HFF-Myc (cell line): ENCODE measurements around the gene SAMD1.
"Not testable (repeated sequence)": the region's sequence is repeated elsewhere in the genome, so short reads cannot be mapped to it uniquely, and the experiment has no call there.

Experiments used
- DNase-seq: peaks from one replicate; pipeline ENCODE4 v3.0.0-alpha.2; 2011; ENCODE audit warnings: low read depth; ENCODE audit errors: extremely low read depth
- H3K4me3 ChIP-seq: replicated peaks from 2 replicates; pipeline ENCODE4 v1.5.1; 2011; ENCODE audit warnings: low read depth, mild to moderate bottlenecking, control low read depth, low read length
- CTCF ChIP-seq: IDR thresholded peaks from 2 replicates; pipeline ENCODE4 v1.5.1; 2012; ENCODE audit warnings: mild to moderate bottlenecking, low read depth, low read length, control low read depth; ENCODE audit errors: missing control alignments

SAMD1 gene

DNA sequence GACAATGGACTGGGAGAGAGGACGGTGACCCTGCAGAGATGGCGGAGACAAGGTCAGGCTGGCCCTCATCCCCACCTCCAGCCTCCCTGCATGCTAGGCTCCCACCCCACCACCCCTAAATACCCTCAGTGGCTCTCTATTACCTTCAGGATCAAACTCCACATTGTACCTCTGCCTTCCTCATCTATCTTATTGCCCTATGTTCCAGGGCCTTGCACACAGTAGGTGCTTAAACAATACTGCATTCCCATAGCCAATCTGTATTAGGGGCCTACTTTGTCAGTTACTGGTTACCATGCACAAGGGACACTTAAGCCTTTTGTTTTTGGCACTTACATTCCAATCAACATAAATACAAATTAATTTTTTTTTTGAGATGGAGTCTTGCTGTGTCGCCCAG, 35.2 kb downstream of the SAMD1 start:
- DNase-seq: no peak

GRCh38 chr19:14054721-14055120, 35.8 kb downstream of the SAMD1 start:
- no peak for DNase-seq
- no peak for TF ChIP-seq CTCF
- no peak overlapping the region for H3K4me3 ChIP-seq

More for the DNA sequence above, 35.2 kb downstream of the SAMD1 start:
- TF ChIP-seq CTCF: no peak
- H3K4me3 ChIP-seq: no peak overlapping the region

GRCh38 chr19:14054099-14054498, 36.5 kb downstream of the SAMD1 start:
- no peak overlapping the region for H3K4me3 ChIP-seq
- no peak for TF ChIP-seq CTCF
- no peak for DNase-seq

DNA sequence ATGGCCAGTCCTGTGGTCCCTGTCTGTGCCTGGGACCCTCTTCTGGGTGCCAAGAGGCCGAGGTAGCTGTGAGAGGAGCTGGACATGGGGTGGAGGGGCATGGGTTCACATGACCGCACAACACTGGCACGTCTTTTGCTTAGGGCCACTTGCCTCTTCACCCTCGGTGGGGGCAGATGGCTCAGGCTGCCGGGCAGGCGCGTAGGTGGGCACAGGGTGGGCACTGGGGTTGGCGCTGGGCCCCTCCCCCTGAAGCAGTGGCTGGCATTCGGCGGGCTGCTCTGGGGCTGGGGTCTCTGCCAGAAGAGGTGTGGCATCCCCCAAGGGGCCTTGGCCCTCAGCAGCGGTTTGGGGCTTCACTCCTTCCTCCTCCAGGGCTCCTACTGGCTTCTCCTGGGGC, 37.1 kb downstream of the SAMD1 start:
- no peak overlapping the region for H3K4me3 ChIP-seq
- TF ChIP-seq CTCF: no peak
- no peak for DNase-seq

- no peak overlapping the region for H3K4me3 ChIP-seq
- no peak for DNase-seq
- TF ChIP-seq CTCF: no peak
These were observed 37.5 kb downstream of the SAMD1 start for GRCh38 chr19:14053032-14053431.

- no peak for DNase-seq
- no peak for TF ChIP-seq CTCF
- no peak overlapping the region for H3K4me3 ChIP-seq
These were observed 38.1 kb downstream of the SAMD1 start for GRCh38 chr19:14052470-14052869.

- H3K4me3 ChIP-seq: no peak overlapping the region
- DNase-seq: no peak
- TF ChIP-seq CTCF: no peak
These were observed 38.6 kb downstream of the SAMD1 start for GRCh38 chr19:14051980-14052379.

DNA sequence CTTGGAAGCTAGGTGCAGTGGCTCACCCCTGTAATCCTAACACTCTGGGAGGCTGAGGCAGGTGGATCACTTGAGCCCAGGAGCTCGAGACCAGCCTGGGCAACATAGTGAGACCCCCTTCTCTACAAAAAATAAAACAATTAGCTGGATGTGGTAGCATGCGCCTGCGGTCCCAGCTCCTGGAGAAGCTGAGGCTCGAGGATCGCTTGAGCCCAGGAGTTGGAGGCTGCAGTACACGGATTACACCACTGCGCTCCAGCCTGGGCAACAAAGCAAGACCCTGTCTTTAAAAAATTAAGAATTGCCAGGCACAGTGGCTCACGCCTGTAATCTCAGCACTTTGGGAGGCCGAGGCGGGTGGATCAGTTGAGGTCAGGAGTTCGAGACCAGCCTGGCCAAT, 39.6 kb downstream of the SAMD1 start:
- not testable (repeated sequence) for H3K4me3 ChIP-seq, DNase-seq
